Erythroblast (primary cell): ENCODE measurements around the gene BCAT1.

Experiments
- GATA1 ChIP-seq: IDR thresholded peaks from 2 replicates; pipeline ENCODE4 v1.6.1; 2011; ENCODE audit warnings: low read depth, mild to moderate bottlenecking, control low read depth, low read length, moderate library complexity
- POLR2A ChIP-seq: IDR thresholded peaks from 2 replicates; pipeline ENCODE4 v1.6.1; 2011; ENCODE audit warnings: mild to moderate bottlenecking, low read length

- no peak for TF ChIP-seq POLR2A
- TF ChIP-seq GATA1: no peak
Measured at GRCh38 chr12:24850496-24850895, 98.4 kb downstream of the BCAT1 start.
